Lower leg skin (tissue), 3 donors: ENCODE results near the gene FAM221B.

ENCODE experiments used
- POLR2A ChIP-seq, 2 donors: fragments of 450-650 bp; IDR thresholded peaks; one replicate each; pipeline ENCODE4 v1.6.1; 2016 to 2017; ENCODE audit warnings: antibody characterized with exemption in 2 of 2, mild to moderate bottlenecking in 1 of 2, moderate library complexity in 1 of 2
- TF ChIP-seq, protein P1 (sequence below), 3 donors: fragments of 450-650 bp; IDR thresholded peaks; one replicate each; pipeline ENCODE4 v1.5.1; 2016; ENCODE audit warnings: antibody characterized with exemption in 3 of 3, mild to moderate bottlenecking in 3 of 3, moderate library complexity in 2 of 3

DNA sequence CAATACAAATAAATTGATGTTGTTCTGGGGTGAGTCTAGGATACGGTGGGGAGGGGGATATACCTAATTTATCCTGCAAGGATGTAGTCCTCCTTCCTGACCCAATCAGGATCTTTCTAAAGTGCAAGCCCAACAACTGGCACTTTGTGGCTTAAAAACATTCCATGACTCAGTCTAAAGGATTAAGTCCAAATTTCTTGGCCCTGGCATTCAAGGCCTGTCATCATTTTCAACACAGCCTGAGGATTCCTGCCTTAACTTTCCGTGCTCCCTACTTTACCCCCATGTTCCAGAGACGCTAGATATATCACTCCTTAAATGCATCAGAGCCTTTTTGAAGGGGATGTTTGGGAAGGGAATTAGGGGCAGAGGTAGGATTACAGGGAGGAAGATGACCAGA lies 1.0 kb downstream of the FAM221B start:
- no peak for TF ChIP-seq POLR2A (IDR thresholded peaks at IDR 0.05)
- TF ChIP-seq, protein P1, sequence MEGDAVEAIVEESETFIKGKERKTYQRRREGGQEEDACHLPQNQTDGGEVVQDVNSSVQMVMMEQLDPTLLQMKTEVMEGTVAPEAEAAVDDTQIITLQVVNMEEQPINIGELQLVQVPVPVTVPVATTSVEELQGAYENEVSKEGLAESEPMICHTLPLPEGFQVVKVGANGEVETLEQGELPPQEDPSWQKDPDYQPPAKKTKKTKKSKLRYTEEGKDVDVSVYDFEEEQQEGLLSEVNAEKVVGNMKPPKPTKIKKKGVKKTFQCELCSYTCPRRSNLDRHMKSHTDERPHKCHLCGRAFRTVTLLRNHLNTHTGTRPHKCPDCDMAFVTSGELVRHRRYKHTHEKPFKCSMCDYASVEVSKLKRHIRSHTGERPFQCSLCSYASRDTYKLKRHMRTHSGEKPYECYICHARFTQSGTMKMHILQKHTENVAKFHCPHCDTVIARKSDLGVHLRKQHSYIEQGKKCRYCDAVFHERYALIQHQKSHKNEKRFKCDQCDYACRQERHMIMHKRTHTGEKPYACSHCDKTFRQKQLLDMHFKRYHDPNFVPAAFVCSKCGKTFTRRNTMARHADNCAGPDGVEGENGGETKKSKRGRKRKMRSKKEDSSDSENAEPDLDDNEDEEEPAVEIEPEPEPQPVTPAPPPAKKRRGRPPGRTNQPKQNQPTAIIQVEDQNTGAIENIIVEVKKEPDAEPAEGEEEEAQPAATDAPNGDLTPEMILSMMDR (IDR thresholded peaks at IDR 0.05), result no peak
